Muscle of leg (tissue), 11 donors: ENCODE measurements around the gene NPAS3. TPM values are rescaled to one million over a fixed set of nuclear protein-coding genes. Genes with fewer than 3 reads are reported as not detected.

Experiments
- DNase-seq: peaks from one replicate; pipeline ENCODE4 v3.0.0; 2013
- H3K27ac ChIP-seq: one replicate; pipeline ENCODE4 v1.5.1; 2013; ENCODE audit warnings: mild to moderate bottlenecking, low read length, control low read depth
- H3K27me3 ChIP-seq: one replicate; pipeline ENCODE4 v1.6.1; 2013; ENCODE audit warnings: low read length; ENCODE audit not compliant: control insufficient read depth, insufficient read depth
- H3K36me3 ChIP-seq: one replicate; pipeline ENCODE4 v1.6.1; 2013; ENCODE audit warnings: low read length; ENCODE audit not compliant: control insufficient read depth, insufficient read depth
- H3K4me1 ChIP-seq: one replicate; pipeline ENCODE4 v1.6.1; 2013; ENCODE audit warnings: low read length; ENCODE audit not compliant: control insufficient read depth, insufficient read depth
- H3K4me3 ChIP-seq: one replicate; pipeline ENCODE4 v1.5.1; 2013; ENCODE audit warnings: low read length, control low read depth
- H3K9me3 ChIP-seq: replicated peaks from 2 replicates; pipeline ENCODE4 v1.6.1; 2013; ENCODE audit warnings: low read depth, low read length; ENCODE audit not compliant: control insufficient read depth
- WGBS: methylation state at CpG from one replicate; pipeline ENCODE4 v1.1.5; 2013; ENCODE audit warnings: missing lambda C conversion rate; ENCODE audit not compliant: insufficient coverage; 5-methylcytosine and 5-hydroxymethylcytosine counted together
- polyA plus RNA-seq, 8 donors: library from polyadenylated mRNA; unstranded; fragments of 120-200 nt; gene quantifications; one replicate each; pipeline versions ENCODE4 v1.2.1 to v1.2.3, GENCODE V29; 2013; ENCODE audit warnings: inconsistent platforms in 1 of 8, low replicate concordance in 1 of 8; ENCODE audit not compliant: insufficient read length in 8 of 8, insufficient read depth in 1 of 8
- total RNA-seq: library from RNA; stranded (reverse); fragments of 120-200 nt; gene quantifications from one replicate; pipeline ENCODE4 v1.2.4, GENCODE V29; 2013

NPAS3 gene
- total and polyA plus RNA-seq, 9 donors = 3.4 to 7.6 (median 5.1) TPM

- H3K4me1 ChIP-seq = peaks cover 2% of the 10 kb centered on the region
- no peak for DNase-seq
- no peaks in the 10 kb centered on the region for H3K36me3 ChIP-seq
- H3K27ac ChIP-seq = no peak overlapping the region
- no peak overlapping the region for H3K4me3 ChIP-seq
- H3K27me3 ChIP-seq = no peaks in the 10 kb centered on the region
- H3K9me3 ChIP-seq = no peaks in the 10 kb centered on the region
These were observed 691.1 kb downstream of the NPAS3 start for GRCh38 chr14:33629792-33630191.

- H3K4me3 ChIP-seq = no peak overlapping the region
- no peaks in the 10 kb centered on the region for H3K27me3 ChIP-seq
- H3K9me3 ChIP-seq = no peaks in the 10 kb centered on the region
- peaks cover 2% of the 10 kb centered on the region for H3K4me1 ChIP-seq
- DNase-seq = no peak
- no peak overlapping the region for H3K27ac ChIP-seq
- H3K36me3 ChIP-seq = no peaks in the 10 kb centered on the region
- no CpG with 5 or more reads among the region's 1 CpG for WGBS
These were observed 692.3 kb downstream of the NPAS3 start for GRCh38 chr14:33631021-33631420.

- no peak overlapping the region for H3K27ac ChIP-seq
- no peaks in the 10 kb centered on the region for H3K27me3 ChIP-seq
- H3K9me3 ChIP-seq = no peaks in the 10 kb centered on the region
- H3K36me3 ChIP-seq = no peaks in the 10 kb centered on the region
- no peak overlapping the region for H3K4me3 ChIP-seq
- H3K4me1 ChIP-seq = peaks cover 2% of the 10 kb centered on the region
- DNase-seq = no peak
- WGBS = 100% methylated on average over 1 of the region's 6 CpGs
These were observed 692.8 kb downstream of the NPAS3 start for GRCh38 chr14:33631441-33631840.

GRCh38 chr14:33634631-33635030 is 696.0 kb downstream of the NPAS3 start:
- peaks cover 2% of the 10 kb centered on the region for H3K4me1 ChIP-seq
- WGBS = 92% methylated on average over 1 of the region's 3 CpGs
- H3K4me3 ChIP-seq = no peak overlapping the region
- H3K27me3 ChIP-seq = no peaks in the 10 kb centered on the region
- H3K27ac ChIP-seq = no peak overlapping the region
- no peaks in the 10 kb centered on the region for H3K9me3 ChIP-seq
- no peak for DNase-seq
- H3K36me3 ChIP-seq = no peaks in the 10 kb centered on the region

- WGBS = 83% methylated on average over 1 of the region's 4 CpGs
- DNase-seq = no peak
- H3K27me3 ChIP-seq = no peaks in the 10 kb centered on the region
- H3K27ac ChIP-seq = no peak overlapping the region
- no peaks in the 10 kb centered on the region for H3K9me3 ChIP-seq
- no peaks in the 10 kb centered on the region for H3K36me3 ChIP-seq
- no peaks in the 10 kb centered on the region for H3K4me1 ChIP-seq
- H3K4me3 ChIP-seq = no peak overlapping the region
These were observed 698.0 kb downstream of the NPAS3 start for GRCh38 chr14:33636716-33637115.

- H3K4me3 ChIP-seq = no peak overlapping the region
- DNase-seq = no peak
- no peaks in the 10 kb centered on the region for H3K9me3 ChIP-seq
- no peaks in the 10 kb centered on the region for H3K4me1 ChIP-seq
- H3K27ac ChIP-seq = no peak overlapping the region
- WGBS = 64% methylated on average over 5 of the region's 6 CpGs
- H3K36me3 ChIP-seq = no peaks in the 10 kb centered on the region
- H3K27me3 ChIP-seq = no peaks in the 10 kb centered on the region
These were observed 703.4 kb downstream of the NPAS3 start for GRCh38 chr14:33642080-33642479.

- Histone ChIP-seq H3K27ac (no peak overlapping the region), H3K9me3 (no peaks in the 10 kb centered on the region), H3K4me1 (no peaks in the 10 kb centered on the region), H3K36me3 (no peaks in the 10 kb centered on the region), H3K27me3 (no peaks in the 10 kb centered on the region), H3K4me3 (no peak overlapping the region)
- peak; percentile 57 for DNase-seq
- 60% methylated on average over 1 of the region's 4 CpGs for WGBS
These were observed 704.1 kb downstream of the NPAS3 start for GRCh38 chr14:33642691-33643244.

- Histone ChIP-seq H3K4me1 (no peaks in the 10 kb centered on the region), H3K9me3 (no peaks in the 10 kb centered on the region), H3K27ac (no peak overlapping the region), H3K27me3 (no peaks in the 10 kb centered on the region), H3K4me3 (no peak overlapping the region), H3K36me3 (no peaks in the 10 kb centered on the region)
- WGBS = 82% methylated on average over 1 of the region's 5 CpGs
- DNase-seq = no peak
These were observed 704.9 kb downstream of the NPAS3 start for GRCh38 chr14:33643426-33644181.

- no peak overlapping the region for H3K4me3 ChIP-seq
- no peak for DNase-seq
- no CpG with 5 or more reads among the region's 2 CpGs for WGBS
These were observed 708.1 kb downstream of the NPAS3 start for GRCh38 chr14:33646692-33647260.

GRCh38 chr14:33647385-33647786 is 708.7 kb downstream of the NPAS3 start:
- Histone ChIP-seq H3K36me3 (no peaks in the 10 kb centered on the region), H3K4me3 (no peak overlapping the region), H3K27ac (no peak overlapping the region), H3K27me3 (no peaks in the 10 kb centered on the region), H3K4me1 (no peaks in the 10 kb centered on the region), H3K9me3 (no peaks in the 10 kb centered on the region)
- DNase-seq = no peak
- 86% methylated on average over 2 of the region's 3 CpGs for WGBS

More at GRCh38 chr14:33646692-33647260, 708.1 kb downstream of the NPAS3 start:
- no peak overlapping the region for H3K27ac ChIP-seq
- no peaks in the 10 kb centered on the region for H3K4me1 ChIP-seq
- H3K9me3 ChIP-seq = no peaks in the 10 kb centered on the region
- H3K27me3 ChIP-seq = no peaks in the 10 kb centered on the region
- H3K36me3 ChIP-seq = no peaks in the 10 kb centered on the region
